Tibial artery (tissue), 4 donors: ENCODE results near the gene NDUFS7.

Source experiments
- DNase-seq, 2 donors: peaks; one replicate each; pipeline ENCODE4 v3.0.0-alpha.2; 2019
- H3K27ac ChIP-seq, 2 donors: fragments of 200-600 bp; sonication (generic) in 1 of 2; 1 replicate in 1 of 2; 2 replicates in 1 of 2; pipeline ENCODE4 v1.5.1; 2018 to 2019; ENCODE audit warnings: mild to moderate bottlenecking in 1 of 2
- H3K27me3 ChIP-seq, 2 donors: fragments of 200-600 bp; sonication (generic) in 1 of 2; one replicate each; pipeline versions ENCODE4 v1.5.1 to v1.6.0; 2016 to 2019
- H3K36me3 ChIP-seq, 3 donors: fragments of 200-600 bp; sonication (generic) in 2 of 3; one replicate each; pipeline ENCODE4 v1.5.1; 2016 to 2019; ENCODE audit warnings: mild to moderate bottlenecking in 2 of 3
- H3K4me1 ChIP-seq, 4 donors: fragments of 200-600 bp; sonication (generic) in 2 of 4; 1 replicate in 3 of 4; 2 replicates in 1 of 4; pipeline ENCODE4 v1.5.1; 2016 to 2019
- H3K4me3 ChIP-seq, 2 donors: fragments of 200-600 bp; sonication (generic) in 1 of 2; 1 replicate in 1 of 2; 2 replicates in 1 of 2; pipeline ENCODE4 v1.5.1; 2018 to 2019; ENCODE audit warnings: mild to moderate bottlenecking in 2 of 2
- H3K9me3 ChIP-seq, 3 donors: fragments of 200-600 bp; sonication (generic) in 1 of 3; one replicate each; pipeline ENCODE4 v1.5.1; 2016 to 2019
- CTCF ChIP-seq, 2 experiments: fragments of 200-600 bp in 1 of 2; fragments of 450-650 bp in 1 of 2; IDR thresholded peaks; one replicate each; pipeline ENCODE4 v1.5.1; 2017 to 2019; ENCODE audit warnings: antibody characterized with exemption in 2 of 2, mild to moderate bottlenecking in 1 of 2, moderate library complexity in 1 of 2
- intact Hi-C: fragments of 100-400 bp; cut with DNase I; formaldehyde crosslinking; loops from one replicate; pipeline ENCODE4 v1.15.0; 2023; ENCODE audit warnings: low total_unique reads

NDUFS7 gene

GRCh38 chr19:1408300-1409203, 24.8 kb downstream of the NDUFS7 start:
- Histone ChIP-seq H3K27me3 (no peaks in the 10 kb centered on the region), H3K9me3 (no peaks in the 10 kb centered on the region), H3K27ac (peak overlapping the region; percentile 92 to 97), H3K36me3 (peaks cover 0 to 16% (median 0%) of the 10 kb centered on the region in 3 donors), H3K4me1 (peaks cover 0 to 59% (median 45%) of the 10 kb centered on the region in 4 donors), H3K4me3 (peak overlapping the region; percentile 89 to 97)
- no peak for TF ChIP-seq CTCF (IDR thresholded peaks at IDR 0.05)
- intact Hi-C loops: loop anchor here (10.0 kb wide), 1 partner anchor 54 kb away; a partner anchor contains a TSS
- DNase-seq: peak in 1 of 2 donors; percentile 49

GRCh38 chr19:1409204-1410005, 25.7 kb downstream of the NDUFS7 start:
- H3K9me3 ChIP-seq: no peaks in the 10 kb centered on the region
- no peaks in the 10 kb centered on the region for H3K27me3 ChIP-seq
- H3K27ac ChIP-seq: peak overlapping the region; percentile 92 to 97
- intact Hi-C loops: loop anchor here (10.0 kb wide), 1 partner anchor 55 kb away; a partner anchor contains a TSS
- peak overlapping the region; percentile 89 to 97 for H3K4me3 ChIP-seq
- TF ChIP-seq CTCF (IDR thresholded peaks at IDR 0.05): no peak
- peaks cover 0 to 61% (median 47%) of the 10 kb centered on the region in 4 donors for H3K4me1 ChIP-seq
- no peak for DNase-seq
- H3K36me3 ChIP-seq: peaks cover 0 to 18% (median 0%) of the 10 kb centered on the region in 3 donors

- Histone ChIP-seq H3K4me3 (peak overlapping the region in 1 of 2 donors; percentile 89), H3K27ac (no peak overlapping the region), H3K4me1 (peaks cover 0 to 66% (median 51%) of the 10 kb centered on the region in 4 donors), H3K27me3 (no peaks in the 10 kb centered on the region), H3K9me3 (no peaks in the 10 kb centered on the region), H3K36me3 (peaks cover 0 to 18% (median 0%) of the 10 kb centered on the region in 3 donors)
- no peak for DNase-seq
- no peak for TF ChIP-seq CTCF (IDR thresholded peaks at IDR 0.05)
- intact Hi-C loops: no loop called here
Measured at GRCh38 chr19:1410136-1410786, 26.6 kb downstream of the NDUFS7 start.

GRCh38 chr19:1410789-1411188, 27.1 kb downstream of the NDUFS7 start:
- intact Hi-C loops: no loop called here
- Histone ChIP-seq H3K27me3 (no peaks in the 10 kb centered on the region), H3K9me3 (no peaks in the 10 kb centered on the region), H3K4me3 (no peak overlapping the region), H3K4me1 (peaks cover 0 to 72% (median 56%) of the 10 kb centered on the region in 4 donors), H3K27ac (peak overlapping the region; percentile 28 to 53), H3K36me3 (peaks cover 0 to 18% (median 0%) of the 10 kb centered on the region in 3 donors)
- no peak for TF ChIP-seq CTCF (IDR thresholded peaks at IDR 0.05)
- DNase-seq: no peak
